ENCODE data around the gene KDF1. TPM values are rescaled to one million over a fixed set of nuclear protein-coding genes. Genes with fewer than 3 reads are reported as not detected.
A peak's percentile ranks its signal among the peaks of the same experiment; 100 is the strongest.

KDF1 gene
- total and polyA plus RNA-seq, 2 of the 13 experiments (the other 11 are each of a cell fraction or from before 2014, with no cell fraction given) = 1.9 to 4.9 TPM

DNA sequence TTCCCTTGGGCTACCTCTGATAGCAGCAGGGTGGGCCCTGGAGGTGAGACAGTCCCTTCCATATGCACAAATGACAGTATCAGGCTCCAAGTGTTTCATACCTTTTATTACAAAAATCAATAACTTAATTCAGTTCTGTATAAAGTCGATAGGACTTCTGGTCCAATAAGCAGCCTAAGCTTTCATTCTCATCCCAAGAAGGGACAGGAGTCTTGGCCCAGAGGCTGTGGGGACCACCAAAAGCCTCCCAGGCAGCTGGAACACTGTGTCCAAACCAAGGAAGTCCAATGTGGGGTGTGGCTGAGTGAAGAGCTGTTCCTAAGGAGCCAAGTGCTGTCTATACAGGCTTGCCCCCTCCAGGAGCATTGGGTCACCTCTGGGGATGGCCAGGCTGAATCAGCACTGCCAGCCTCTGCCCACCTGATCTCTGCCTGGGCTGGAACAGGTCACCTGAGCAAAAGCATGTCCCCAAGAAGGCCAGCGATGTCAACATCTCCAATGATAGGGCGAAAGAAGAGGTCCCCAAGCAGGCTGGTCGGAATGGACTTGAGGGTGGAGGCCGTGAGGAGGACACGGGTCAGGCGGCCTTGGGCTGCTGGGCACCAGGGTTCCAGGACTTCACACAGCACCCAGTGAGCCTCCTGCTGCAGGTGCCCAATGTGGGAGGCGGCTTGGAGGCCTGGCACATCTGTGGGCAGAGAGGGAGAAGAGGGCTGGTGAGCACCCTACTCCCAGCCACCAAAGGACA lies 48.7 kb downstream of the KDF1 start (continued):
- no peak for TF ChIP-seq ZBTB34 (CRISPR knock-in tag; IDR thresholded peaks at IDR 0.05)
- TF ChIP-seq BHLHE40 (IDR thresholded peaks at IDR 0.05; ENCODE audit: low read length) = no peak
- no peak for TF ChIP-seq HES4 (CRISPR knock-in tag; IDR thresholded peaks at IDR 0.05; ENCODE audit: borderline replicate concordance)
- TF ChIP-seq ZNF251 (CRISPR knock-in tag; IDR thresholded peaks at IDR 0.05) = no peak
- no peak for TF ChIP-seq ZFP82 (CRISPR knock-in tag; IDR thresholded peaks at IDR 0.05; ENCODE audit: borderline replicate concordance)
- TF ChIP-seq, protein P1, sequence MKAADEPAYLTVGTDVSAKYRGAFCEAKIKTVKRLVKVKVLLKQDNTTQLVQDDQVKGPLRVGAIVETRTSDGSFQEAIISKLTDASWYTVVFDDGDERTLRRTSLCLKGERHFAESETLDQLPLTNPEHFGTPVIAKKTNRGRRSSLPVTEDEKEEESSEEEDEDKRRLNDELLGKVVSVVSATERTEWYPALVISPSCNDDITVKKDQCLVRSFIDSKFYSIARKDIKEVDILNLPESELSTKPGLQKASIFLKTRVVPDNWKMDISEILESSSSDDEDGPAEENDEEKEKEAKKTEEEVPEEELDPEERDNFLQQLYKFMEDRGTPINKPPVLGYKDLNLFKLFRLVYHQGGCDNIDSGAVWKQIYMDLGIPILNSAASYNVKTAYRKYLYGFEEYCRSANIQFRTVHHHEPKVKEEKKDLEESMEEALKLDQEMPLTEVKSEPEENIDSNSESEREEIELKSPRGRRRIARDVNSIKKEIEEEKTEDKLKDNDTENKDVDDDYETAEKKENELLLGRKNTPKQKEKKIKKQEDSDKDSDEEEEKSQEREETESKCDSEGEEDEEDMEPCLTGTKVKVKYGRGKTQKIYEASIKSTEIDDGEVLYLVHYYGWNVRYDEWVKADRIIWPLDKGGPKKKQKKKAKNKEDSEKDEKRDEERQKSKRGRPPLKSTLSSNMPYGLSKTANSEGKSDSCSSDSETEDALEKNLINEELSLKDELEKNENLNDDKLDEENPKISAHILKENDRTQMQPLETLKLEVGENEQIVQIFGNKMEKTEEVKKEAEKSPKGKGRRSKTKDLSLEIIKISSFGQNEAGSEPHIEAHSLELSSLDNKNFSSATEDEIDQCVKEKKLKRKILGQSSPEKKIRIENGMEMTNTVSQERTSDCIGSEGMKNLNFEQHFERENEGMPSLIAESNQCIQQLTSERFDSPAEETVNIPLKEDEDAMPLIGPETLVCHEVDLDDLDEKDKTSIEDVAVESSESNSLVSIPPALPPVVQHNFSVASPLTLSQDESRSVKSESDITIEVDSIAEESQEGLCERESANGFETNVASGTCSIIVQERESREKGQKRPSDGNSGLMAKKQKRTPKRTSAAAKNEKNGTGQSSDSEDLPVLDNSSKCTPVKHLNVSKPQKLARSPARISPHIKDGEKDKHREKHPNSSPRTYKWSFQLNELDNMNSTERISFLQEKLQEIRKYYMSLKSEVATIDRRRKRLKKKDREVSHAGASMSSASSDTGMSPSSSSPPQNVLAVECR (CRISPR knock-in tag; IDR thresholded peaks at IDR 0.05; ENCODE audit: borderline replicate concordance) = peak; percentile 14; the same call in 1 of the 2 replicates
- TF ChIP-seq, protein P2, sequence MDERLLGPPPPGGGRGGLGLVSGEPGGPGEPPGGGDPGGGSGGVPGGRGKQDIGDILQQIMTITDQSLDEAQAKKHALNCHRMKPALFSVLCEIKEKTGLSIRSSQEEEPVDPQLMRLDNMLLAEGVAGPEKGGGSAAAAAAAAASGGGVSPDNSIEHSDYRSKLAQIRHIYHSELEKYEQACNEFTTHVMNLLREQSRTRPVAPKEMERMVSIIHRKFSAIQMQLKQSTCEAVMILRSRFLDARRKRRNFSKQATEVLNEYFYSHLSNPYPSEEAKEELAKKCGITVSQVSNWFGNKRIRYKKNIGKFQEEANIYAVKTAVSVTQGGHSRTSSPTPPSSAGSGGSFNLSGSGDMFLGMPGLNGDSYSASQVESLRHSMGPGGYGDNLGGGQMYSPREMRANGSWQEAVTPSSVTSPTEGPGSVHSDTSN (CRISPR knock-in tag; IDR thresholded peaks at IDR 0.05) = no peak
- TF ChIP-seq RNF219 (CRISPR knock-in tag; IDR thresholded peaks at IDR 0.05) = no peak
- peak; percentile 49; the same call in 1 of the 2 replicates for TF ChIP-seq SALL2 (CRISPR knock-in tag; IDR thresholded peaks at IDR 0.05)
- TF ChIP-seq TGIF2 (CRISPR knock-in tag; IDR thresholded peaks at IDR 0.05) = no peak
- TF ChIP-seq POLR2AphosphoS2 (IDR thresholded peaks at IDR 0.05; ENCODE audit: low read depth, low read length) = peak; percentile 63; the same call in 1 of the 2 replicates
- TF ChIP-seq ZFP62 (CRISPR knock-in tag; IDR thresholded peaks at IDR 0.05) = no peak
- TF ChIP-seq, protein P3, sequence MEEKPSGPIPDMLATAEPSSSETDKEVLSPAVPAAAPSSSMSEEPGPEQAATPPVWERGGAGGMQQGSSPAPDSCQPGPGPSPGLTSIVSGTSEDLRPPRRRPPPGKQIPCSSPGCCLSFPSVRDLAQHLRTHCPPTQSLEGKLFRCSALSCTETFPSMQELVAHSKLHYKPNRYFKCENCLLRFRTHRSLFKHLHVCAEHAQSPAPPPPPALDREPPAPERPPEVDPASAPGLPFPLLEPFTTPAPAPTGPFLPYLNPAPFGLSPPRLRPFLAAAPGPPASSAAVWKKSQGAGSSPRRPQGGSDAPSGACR (CRISPR knock-in tag; IDR thresholded peaks at IDR 0.05) = no peak
- TF ChIP-seq, protein P4, sequence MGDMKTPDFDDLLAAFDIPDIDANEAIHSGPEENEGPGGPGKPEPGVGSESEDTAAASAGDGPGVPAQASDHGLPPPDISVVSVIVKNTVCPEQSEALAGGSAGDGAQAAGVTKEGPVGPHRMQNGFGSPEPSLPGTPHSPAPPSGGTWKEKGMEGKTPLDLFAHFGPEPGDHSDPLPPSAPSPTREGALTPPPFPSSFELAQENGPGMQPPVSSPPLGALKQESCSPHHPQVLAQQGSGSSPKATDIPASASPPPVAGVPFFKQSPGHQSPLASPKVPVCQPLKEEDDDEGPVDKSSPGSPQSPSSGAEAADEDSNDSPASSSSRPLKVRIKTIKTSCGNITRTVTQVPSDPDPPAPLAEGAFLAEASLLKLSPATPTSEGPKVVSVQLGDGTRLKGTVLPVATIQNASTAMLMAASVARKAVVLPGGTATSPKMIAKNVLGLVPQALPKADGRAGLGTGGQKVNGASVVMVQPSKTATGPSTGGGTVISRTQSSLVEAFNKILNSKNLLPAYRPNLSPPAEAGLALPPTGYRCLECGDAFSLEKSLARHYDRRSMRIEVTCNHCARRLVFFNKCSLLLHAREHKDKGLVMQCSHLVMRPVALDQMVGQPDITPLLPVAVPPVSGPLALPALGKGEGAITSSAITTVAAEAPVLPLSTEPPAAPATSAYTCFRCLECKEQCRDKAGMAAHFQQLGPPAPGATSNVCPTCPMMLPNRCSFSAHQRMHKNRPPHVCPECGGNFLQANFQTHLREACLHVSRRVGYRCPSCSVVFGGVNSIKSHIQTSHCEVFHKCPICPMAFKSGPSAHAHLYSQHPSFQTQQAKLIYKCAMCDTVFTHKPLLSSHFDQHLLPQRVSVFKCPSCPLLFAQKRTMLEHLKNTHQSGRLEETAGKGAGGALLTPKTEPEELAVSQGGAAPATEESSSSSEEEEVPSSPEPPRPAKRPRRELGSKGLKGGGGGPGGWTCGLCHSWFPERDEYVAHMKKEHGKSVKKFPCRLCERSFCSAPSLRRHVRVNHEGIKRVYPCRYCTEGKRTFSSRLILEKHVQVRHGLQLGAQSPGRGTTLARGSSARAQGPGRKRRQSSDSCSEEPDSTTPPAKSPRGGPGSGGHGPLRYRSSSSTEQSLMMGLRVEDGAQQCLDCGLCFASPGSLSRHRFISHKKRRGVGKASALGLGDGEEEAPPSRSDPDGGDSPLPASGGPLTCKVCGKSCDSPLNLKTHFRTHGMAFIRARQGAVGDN (CRISPR knock-in tag; IDR thresholded peaks at IDR 0.05) = peak; percentile 75
